Subcutaneous abdominal adipose tissue (tissue), 5 donors: ENCODE measurements around the gene TMC3.
"Not testable (repeated sequence)": the region's sequence is repeated elsewhere in the genome, so short reads cannot be mapped to it uniquely, and the experiment has no call there.

Experiments
- H3K27ac ChIP-seq: one replicate; pipeline ENCODE4 v1.7.0; 2013; ENCODE audit warnings: low read depth, mild to moderate bottlenecking, inconsistent platforms, low read length, moderate library complexity
- H3K27me3 ChIP-seq, 5 donors: one replicate each; pipeline ENCODE4 v1.7.0; 2013; ENCODE audit warnings: low read length in 5 of 5, inconsistent platforms in 1 of 5; ENCODE audit not compliant: control insufficient read depth in 5 of 5, insufficient read depth in 4 of 5
- H3K36me3 ChIP-seq, 5 donors: one replicate each; pipeline ENCODE4 v1.7.0; 2013; ENCODE audit warnings: low read length in 5 of 5; ENCODE audit not compliant: control insufficient read depth in 5 of 5, insufficient read depth in 5 of 5
- H3K4me1 ChIP-seq, 5 donors: one replicate each; pipeline ENCODE4 v1.7.0; 2013; ENCODE audit warnings: low read length in 5 of 5, mild to moderate bottlenecking in 3 of 5, moderate library complexity in 1 of 5; ENCODE audit not compliant: control insufficient read depth in 5 of 5, insufficient read depth in 5 of 5
- H3K4me3 ChIP-seq, 5 donors: one replicate each; pipeline ENCODE4 v1.7.0; 2013; ENCODE audit warnings: low read length in 5 of 5, low read depth in 1 of 5
- H3K9ac ChIP-seq, 5 donors: one replicate each; pipeline ENCODE4 v1.7.0; 2013; ENCODE audit warnings: low read length in 5 of 5, mild to moderate bottlenecking in 4 of 5, moderate library complexity in 3 of 5
- H3K9me3 ChIP-seq, 5 donors: one replicate each; pipeline ENCODE4 v1.7.0; 2013; ENCODE audit warnings: low read length in 5 of 5; ENCODE audit not compliant: control insufficient read depth in 5 of 5
- donor health status: healthy.
- donor health status: healthy.
- donor health status: healthy.
- donor health status: healthy.
- donor health status: healthy.

TMC3 gene

DNA sequence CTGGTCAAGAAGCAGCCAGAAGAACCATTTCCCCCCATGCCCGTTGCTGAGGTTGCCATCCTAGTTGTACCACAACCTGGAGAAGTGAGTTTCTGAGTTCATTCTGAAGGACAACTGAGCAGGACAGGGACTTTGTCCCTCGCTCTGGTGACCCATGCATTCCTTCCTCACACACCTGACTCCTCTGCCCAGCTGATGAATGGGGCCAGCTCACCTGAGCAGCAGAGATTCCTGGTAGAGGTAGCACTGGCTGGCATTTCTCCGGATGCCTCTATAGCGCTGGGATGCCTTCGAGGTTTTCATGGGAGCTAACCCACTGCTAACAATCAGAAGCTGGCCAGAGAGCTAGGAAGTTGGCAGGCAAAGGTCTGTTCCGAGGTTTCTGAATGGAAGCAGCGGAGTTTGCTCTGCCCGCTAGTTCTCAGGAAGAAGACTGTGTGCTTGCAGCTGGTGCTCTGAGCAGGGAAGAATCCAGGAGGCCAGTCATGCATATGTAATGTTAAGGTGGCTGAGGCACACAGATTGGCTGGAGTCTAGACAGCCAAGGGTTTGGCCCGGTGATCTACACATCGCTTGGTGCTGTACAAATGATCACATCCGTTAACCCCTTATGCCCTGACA, at the start of gene TMC3:
Gene TMC3 (minus strand): TSS at position 439 of the 621 bp plus-strand sequence. CDS start 136 bp downstream, at position 303.
- no peak within 1 kb of the TSS for H3K27ac ChIP-seq
- H3K4me1 ChIP-seq, result peaks cover 0 to 7% (median under 1%) of the 10 kb centered on the region in 5 donors
- H3K36me3 ChIP-seq, result no peaks in the 10 kb centered on the region
- no peaks in the 10 kb centered on the region for H3K9me3 ChIP-seq
- peaks cover 0 to 9% (median 0%) of the 10 kb centered on the region in 5 donors for H3K27me3 ChIP-seq
- H3K9ac ChIP-seq, result no peak within 1 kb of the TSS
- no peak within 1 kb of the TSS for H3K4me3 ChIP-seq

GRCh38 chr15:81421461-81421860, 47.4 kb upstream of the TMC3 start:
- no peak overlapping the region for H3K9ac ChIP-seq
- H3K27ac ChIP-seq, result no peak overlapping the region
- no peak overlapping the region for H3K4me3 ChIP-seq
- H3K27me3 ChIP-seq, result no peaks in the 10 kb centered on the region
- H3K4me1 ChIP-seq, result no peaks in the 10 kb centered on the region
- H3K36me3 ChIP-seq, result no peaks in the 10 kb centered on the region
- no peaks in the 10 kb centered on the region for H3K9me3 ChIP-seq

DNA sequence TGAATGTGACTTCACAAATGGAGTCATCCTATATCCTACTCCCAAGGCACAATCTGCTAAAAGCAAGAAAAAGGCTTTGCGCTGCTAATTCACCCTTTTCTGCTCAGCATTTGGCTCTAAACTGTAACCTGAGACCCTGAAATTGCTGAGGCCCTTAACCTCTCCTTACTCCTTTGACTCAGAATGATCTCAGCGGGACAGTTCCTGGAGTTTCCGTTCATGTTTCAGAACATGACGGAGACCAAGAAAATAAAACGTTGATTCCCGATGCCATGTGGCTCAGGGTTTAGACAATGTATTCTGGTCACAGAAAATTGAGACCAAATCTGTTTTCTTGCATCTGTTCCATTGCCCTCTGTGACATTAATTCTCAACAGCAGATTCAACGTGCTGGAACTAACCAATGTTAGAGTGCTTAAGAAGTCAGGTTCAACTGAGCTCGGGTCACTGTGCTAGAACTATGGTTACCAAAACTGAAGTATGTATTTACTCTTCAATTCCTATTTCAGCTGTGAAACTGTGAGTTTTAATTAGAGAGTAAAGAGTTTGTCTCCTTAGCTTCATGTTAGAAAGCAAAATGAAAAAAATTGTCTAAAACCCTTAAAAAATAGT, 45.4 kb upstream of the TMC3 start:
- Histone ChIP-seq H3K9ac (no peak overlapping the region), H3K4me1 (no peaks in the 10 kb centered on the region), H3K36me3 (no peaks in the 10 kb centered on the region), H3K27ac (no peak overlapping the region), H3K27me3 (no peaks in the 10 kb centered on the region), H3K4me3 (no peak overlapping the region), H3K9me3 (no peaks in the 10 kb centered on the region)

DNA sequence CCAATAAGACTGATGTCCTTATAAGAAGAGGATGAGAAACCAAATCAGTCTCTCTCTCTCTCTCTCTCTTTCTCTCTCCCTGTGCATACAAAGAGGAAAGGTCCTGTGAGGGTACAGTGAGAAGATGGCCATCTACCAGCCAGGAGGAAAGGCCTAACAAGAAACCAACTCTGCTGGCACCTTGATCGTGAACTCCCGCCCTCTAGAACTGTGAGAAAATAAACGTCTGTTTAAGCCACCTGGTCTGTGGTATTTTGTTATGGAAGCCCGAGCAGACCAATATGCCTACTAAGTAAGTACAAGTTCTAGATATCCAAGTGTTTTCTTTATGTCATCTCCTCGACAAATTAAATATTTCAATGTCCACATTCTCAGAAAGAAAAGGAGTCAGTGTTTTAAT, 44.9 kb upstream of the TMC3 start:
- no peaks in the 10 kb centered on the region for H3K27me3 ChIP-seq
- H3K4me1 ChIP-seq, result no peaks in the 10 kb centered on the region
- H3K36me3 ChIP-seq, result no peaks in the 10 kb centered on the region
- H3K9ac ChIP-seq, result no peak overlapping the region
- H3K4me3 ChIP-seq, result no peak overlapping the region
- no peak overlapping the region for H3K27ac ChIP-seq
- H3K9me3 ChIP-seq, result no peaks in the 10 kb centered on the region

- H3K9me3 ChIP-seq, result no peaks in the 10 kb centered on the region
- H3K27ac ChIP-seq, result no peak overlapping the region
- no peak overlapping the region for H3K9ac ChIP-seq
- H3K4me3 ChIP-seq, result no peak overlapping the region
- no peaks in the 10 kb centered on the region for H3K27me3 ChIP-seq
- H3K4me1 ChIP-seq, result no peaks in the 10 kb centered on the region
- H3K36me3 ChIP-seq, result no peaks in the 10 kb centered on the region
Measured at GRCh38 chr15:81418444-81418843, 44.4 kb upstream of the TMC3 start.

DNA sequence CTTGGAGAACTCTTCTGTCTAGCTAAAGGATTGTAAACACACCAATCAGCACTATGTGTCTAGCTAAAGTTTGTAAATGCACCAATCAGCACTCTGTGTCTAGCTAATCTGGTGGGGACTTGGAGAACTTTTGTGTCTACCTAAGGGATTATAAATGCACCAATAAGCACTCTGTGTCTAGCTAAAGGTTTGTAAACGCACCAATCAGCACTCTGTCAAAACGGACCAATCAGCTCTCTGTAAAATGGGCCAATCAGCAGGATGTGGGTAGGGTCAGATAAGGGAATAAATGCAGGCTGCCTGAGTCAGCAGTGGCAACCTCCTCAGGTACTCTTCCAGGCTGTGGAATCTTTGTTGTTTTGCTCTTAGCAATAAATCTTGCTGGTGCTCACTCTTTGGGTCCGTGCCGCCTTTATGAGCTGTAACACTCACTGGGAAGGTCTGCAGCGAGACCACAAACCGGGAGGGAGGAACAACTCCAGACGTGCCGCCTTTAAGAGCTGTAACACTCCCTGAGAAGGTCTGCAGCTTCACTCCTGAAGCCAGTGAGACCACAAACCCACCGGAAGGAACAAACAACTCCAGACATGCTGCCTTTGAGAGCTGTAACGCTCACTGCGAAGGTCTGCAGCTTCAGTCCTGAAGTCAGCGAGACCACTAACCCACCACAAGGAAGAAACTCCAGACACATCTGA, 40.4 kb upstream of the TMC3 start:
- not testable (repeated sequence) for H3K36me3 ChIP-seq, H3K9me3 ChIP-seq, H3K4me3 ChIP-seq, H3K27me3 ChIP-seq, H3K27ac ChIP-seq, H3K9ac ChIP-seq
- H3K4me1 ChIP-seq, result peaks cover 2 to 12% (median 6%) of the 10 kb centered on the region in 5 donors

- Histone ChIP-seq H3K36me3 (no peaks in the 10 kb centered on the region), H3K4me3 (no peak overlapping the region), H3K4me1 (peaks cover 2 to 12% (median 6%) of the 10 kb centered on the region in 5 donors), H3K27ac (no peak overlapping the region), H3K9ac (no peak overlapping the region), H3K27me3 (no peaks in the 10 kb centered on the region), H3K9me3 (no peaks in the 10 kb centered on the region)
Measured at GRCh38 chr15:81413851-81414250, 39.8 kb upstream of the TMC3 start.

GRCh38 chr15:81411969-81412633, 38.1 kb upstream of the TMC3 start:
- Histone ChIP-seq H3K9ac (no peak overlapping the region), H3K9me3 (no peaks in the 10 kb centered on the region), H3K27me3 (peaks cover 0 to 4% (median 0%) of the 10 kb centered on the region in 5 donors), H3K4me1 (peaks cover 2 to 12% (median 6%) of the 10 kb centered on the region in 5 donors), H3K4me3 (no peak overlapping the region), H3K27ac (no peak overlapping the region), H3K36me3 (no peaks in the 10 kb centered on the region)

DNA sequence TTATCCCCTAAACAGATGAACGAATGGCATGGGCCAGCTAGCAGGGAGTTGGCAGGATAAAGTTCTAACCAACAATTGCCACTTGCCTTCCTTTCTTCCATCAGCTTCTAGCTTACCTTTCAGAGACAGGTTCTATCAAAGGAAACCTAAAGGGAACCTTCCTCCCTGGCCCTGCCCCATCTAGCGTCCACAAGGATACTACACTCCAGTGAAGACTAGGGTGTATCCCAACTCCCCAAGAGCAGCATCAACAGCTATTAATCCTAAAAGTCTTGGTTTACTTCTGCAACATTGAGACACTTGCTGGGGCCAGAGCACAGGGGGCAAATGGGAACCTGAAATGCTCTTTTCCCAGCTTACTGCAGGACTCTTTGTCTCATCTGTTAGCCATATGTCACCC, 37.0 kb upstream of the TMC3 start:
- H3K4me3 ChIP-seq, result no peak overlapping the region
- no peaks in the 10 kb centered on the region for H3K36me3 ChIP-seq
- peaks cover 2 to 12% (median 6%) of the 10 kb centered on the region in 5 donors for H3K4me1 ChIP-seq
- H3K9me3 ChIP-seq, result no peaks in the 10 kb centered on the region
- H3K27ac ChIP-seq, result no peak overlapping the region
- H3K27me3 ChIP-seq, result peaks cover 0 to 4% (median 0%) of the 10 kb centered on the region in 5 donors
- H3K9ac ChIP-seq, result no peak overlapping the region

GRCh38 chr15:81410318-81410753, 36.3 kb upstream of the TMC3 start:
- Histone ChIP-seq H3K4me3 (no peak overlapping the region), H3K9ac (no peak overlapping the region), H3K36me3 (no peaks in the 10 kb centered on the region), H3K4me1 (peaks cover 2 to 12% (median 6%) of the 10 kb centered on the region in 5 donors), H3K27ac (no peak overlapping the region), H3K9me3 (no peaks in the 10 kb centered on the region), H3K27me3 (peaks cover 0 to 4% (median 0%) of the 10 kb centered on the region in 5 donors)
